ENCODE measurements around the gene GLIS1.

GRCh38 chr1:53549781-53550180 is 189.2 kb downstream of the GLIS1 start:
- TF ChIP-seq CTCF (IDR thresholded peaks at IDR 0.05 in 2 of 3, conservative IDR thresholded peaks at IDR 0.05 in 1 of 3; ENCODE audit: control insufficient read depth in 2 of 3, extremely low read depth in 1 of 3, insufficient read depth in 1 of 3, low read depth in 3 of 3, low read length in 3 of 3) (no peak), POLR2A (IDR thresholded peaks at IDR 0.05; ENCODE audit: low read depth, low read length) (no peak)

All from GM12878 (cell line).